ENCODE results near the gene SH3BP5.

Gene SH3BP5

DNA sequence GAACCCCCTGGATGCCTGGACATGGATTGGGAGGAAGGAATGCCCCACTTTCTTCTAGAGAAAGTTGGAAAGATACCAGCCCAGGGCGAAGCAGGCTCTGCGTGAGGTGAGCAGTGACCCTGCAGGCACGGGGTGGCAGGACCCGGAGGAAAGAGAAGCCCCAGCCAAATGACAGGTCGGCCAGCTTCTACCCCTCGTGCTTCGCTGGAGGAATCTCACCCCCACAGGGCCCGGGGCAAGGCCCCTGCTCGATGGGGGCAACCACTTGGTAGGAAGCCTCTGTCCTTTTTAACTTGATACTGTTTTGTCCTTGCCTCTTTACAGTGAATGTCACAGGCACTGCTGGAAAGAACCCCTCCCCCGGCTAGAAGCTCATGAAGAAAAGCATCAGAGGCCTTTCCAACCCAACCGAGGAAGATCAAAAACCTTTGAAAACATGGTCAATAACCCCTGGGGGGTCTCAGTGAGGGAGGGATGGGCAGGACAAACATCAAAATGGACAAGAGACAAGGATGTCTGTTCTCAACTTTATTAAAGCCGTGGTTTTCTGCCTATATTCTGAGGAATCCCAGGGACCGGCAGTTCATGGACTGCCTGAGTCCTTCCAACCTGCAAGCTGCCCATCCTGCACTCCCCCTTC is 54.4 kb downstream of the SH3BP5 start:
- Histone ChIP-seq H3K9me3 (ENCODE audit: insufficient read depth, low read length) (no peaks in the 10 kb centered on the region), H3K4me3 (ENCODE audit: low read length) (no peak overlapping the region), H3K27me3 (ENCODE audit: low read depth, low read length) (no peaks in the 10 kb centered on the region), H3K79me2 (ENCODE audit: low read length) (peaks cover 80% of the 10 kb centered on the region), H4K20me1 (ENCODE audit: insufficient read depth, low read length) (peaks cover 77% of the 10 kb centered on the region), H3K36me3 (replicated peaks; ENCODE audit: low read depth, low read length) (peaks cover 28% of the 10 kb centered on the region), H3K4me1 (ENCODE audit: low read length) (peaks cover 34% of the 10 kb centered on the region), H3K4me2 (ENCODE audit: low read length) (no peak overlapping the region), H3K27ac (ENCODE audit: low read length) (no peak overlapping the region), H2AFZ (ENCODE audit: low read depth, low read length) (no peak overlapping the region), H3K9ac (ENCODE audit: low read length) (no peak overlapping the region)
- TF ChIP-seq EZH2phosphoT487 (IDR thresholded peaks at IDR 0.05; ENCODE audit: low read depth) = no peak
- TF ChIP-seq CTCF (IDR thresholded peaks at IDR 0.05; ENCODE audit: low read depth, low read length) = no peak

GRCh38 chr3:15276028-15276724 is 56.2 kb downstream of the SH3BP5 start:
- H3K4me1 ChIP-seq (ENCODE audit: low read length) = peaks cover 52% of the 10 kb centered on the region
- no peak overlapping the region for H3K4me3 ChIP-seq (ENCODE audit: low read length)
- TF ChIP-seq EZH2phosphoT487 (IDR thresholded peaks at IDR 0.05; ENCODE audit: low read depth) (no peak), CTCF (IDR thresholded peaks at IDR 0.05; ENCODE audit: low read depth, low read length) (no peak)
- no peak overlapping the region for H2AFZ ChIP-seq (ENCODE audit: low read depth, low read length)
- peaks cover 64% of the 10 kb centered on the region for H4K20me1 ChIP-seq (ENCODE audit: insufficient read depth, low read length)
- no peak overlapping the region for H3K9ac ChIP-seq (ENCODE audit: low read length)
- no peak overlapping the region for H3K4me2 ChIP-seq (ENCODE audit: low read length)
- H3K27ac ChIP-seq (ENCODE audit: low read length) = no peak overlapping the region
- H3K36me3 ChIP-seq (replicated peaks; ENCODE audit: low read depth, low read length) = peaks cover 26% of the 10 kb centered on the region
- no peaks in the 10 kb centered on the region for H3K9me3 ChIP-seq (ENCODE audit: insufficient read depth, low read length)
- peaks cover 70% of the 10 kb centered on the region for H3K79me2 ChIP-seq (ENCODE audit: low read length)
- H3K27me3 ChIP-seq (ENCODE audit: low read depth, low read length) = no peaks in the 10 kb centered on the region

GRCh38 chr3:15273227-15273626 is 59.2 kb downstream of the SH3BP5 start:
- H3K4me2 ChIP-seq (ENCODE audit: low read length) = peak overlapping the region; percentile 76
- peaks cover 63% of the 10 kb centered on the region for H3K4me1 ChIP-seq (ENCODE audit: low read length)
- no peak overlapping the region for H3K4me3 ChIP-seq (ENCODE audit: low read length)
- no peak overlapping the region for H2AFZ ChIP-seq (ENCODE audit: low read depth, low read length)
- H3K9ac ChIP-seq (ENCODE audit: low read length) = peak overlapping the region; percentile 62; the same call in 1 of the 2 replicates
- TF ChIP-seq EZH2phosphoT487 (IDR thresholded peaks at IDR 0.05; ENCODE audit: low read depth) = no peak
- peak overlapping the region; percentile 0; the same call in 1 of the 2 replicates for H3K27ac ChIP-seq (ENCODE audit: low read length)
- no peaks in the 10 kb centered on the region for H3K27me3 ChIP-seq (ENCODE audit: low read depth, low read length)
- H3K36me3 ChIP-seq (replicated peaks; ENCODE audit: low read depth, low read length) = peaks cover 33% of the 10 kb centered on the region
- no peaks in the 10 kb centered on the region for H3K9me3 ChIP-seq (ENCODE audit: insufficient read depth, low read length)
- H3K79me2 ChIP-seq (ENCODE audit: low read length) = peaks cover 71% of the 10 kb centered on the region
- H4K20me1 ChIP-seq (ENCODE audit: insufficient read depth, low read length) = peaks cover 39% of the 10 kb centered on the region

DNA sequence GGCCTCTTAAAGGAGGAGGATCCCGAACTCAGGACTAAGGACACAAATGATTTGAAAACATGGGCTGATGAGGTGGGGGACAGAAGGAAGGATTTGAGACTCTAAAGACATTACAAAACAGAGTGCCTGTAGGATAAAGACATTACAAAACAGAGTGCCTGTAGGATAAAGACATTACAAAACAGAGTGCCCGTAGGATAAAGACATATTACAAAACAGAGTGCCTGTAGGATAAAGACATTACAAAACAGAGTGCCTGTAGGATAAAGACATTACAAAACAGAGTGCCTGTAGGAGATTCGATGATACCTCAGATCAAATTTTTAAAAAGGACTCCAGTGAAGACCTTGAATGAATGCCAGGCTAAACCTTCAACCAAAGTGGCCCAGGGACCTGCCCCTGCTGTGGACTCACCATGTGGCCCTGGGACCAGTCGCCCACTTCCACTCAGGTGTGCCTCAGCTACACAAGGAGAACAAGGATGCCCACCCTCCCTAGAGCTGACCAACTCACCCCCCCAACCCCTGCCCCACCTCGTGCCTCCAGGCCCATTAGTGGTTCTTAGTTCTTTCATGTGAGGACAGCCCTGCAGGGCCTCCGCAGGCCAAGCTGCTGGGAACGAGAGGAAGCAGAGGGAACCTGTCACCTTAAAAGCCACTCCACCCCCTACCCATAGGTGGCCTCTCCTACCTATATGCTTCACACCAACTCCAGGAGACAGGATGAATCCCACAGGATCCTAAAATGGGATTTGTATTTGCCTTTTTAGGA is 59.8 kb downstream of the SH3BP5 start:
- Histone ChIP-seq H3K4me2 (ENCODE audit: low read length) (peak overlapping the region; percentile 76), H4K20me1 (ENCODE audit: insufficient read depth, low read length) (peaks cover 33% of the 10 kb centered on the region), H3K4me3 (ENCODE audit: low read length) (peak overlapping the region; percentile 49), H3K27ac (ENCODE audit: low read length) (peak overlapping the region; percentile 81), H3K9me3 (ENCODE audit: insufficient read depth, low read length) (no peaks in the 10 kb centered on the region), H2AFZ (ENCODE audit: low read depth, low read length) (no peak overlapping the region), H3K27me3 (ENCODE audit: low read depth, low read length) (no peaks in the 10 kb centered on the region), H3K79me2 (ENCODE audit: low read length) (peaks cover 69% of the 10 kb centered on the region), H3K36me3 (replicated peaks; ENCODE audit: low read depth, low read length) (peaks cover 31% of the 10 kb centered on the region), H3K4me1 (ENCODE audit: low read length) (peaks cover 68% of the 10 kb centered on the region), H3K9ac (ENCODE audit: low read length) (peak overlapping the region; percentile 62)
- TF ChIP-seq CTCF (IDR thresholded peaks at IDR 0.05; ENCODE audit: low read depth, low read length) = peak; percentile 14
- no peak for TF ChIP-seq EZH2phosphoT487 (IDR thresholded peaks at IDR 0.05; ENCODE audit: low read depth)
